Testis (tissue), 3 donors: ENCODE results near the gene RELL2. TPM values are rescaled to one million over a fixed set of nuclear protein-coding genes. Genes with fewer than 3 reads are reported as not detected.

Experiments
- DNase-seq: peaks from one replicate; pipeline ENCODE4 v3.0.0-alpha.2; 2019
- H3K27ac ChIP-seq, 2 donors: fragments of 200-600 bp; sonication (generic); one replicate each; pipeline ENCODE4 v1.5.1; 2019
- H3K27me3 ChIP-seq: fragments of 200-600 bp; sonication (generic); one replicate; pipeline ENCODE4 v1.5.1; 2019
- H3K36me3 ChIP-seq: fragments of 200-600 bp; sonication (generic); one replicate; pipeline ENCODE4 v1.5.1; 2017; ENCODE audit warnings: low read depth; ENCODE audit errors: missing control alignments
- H3K4me1 ChIP-seq: fragments of 200-600 bp; sonication (generic); one replicate; pipeline ENCODE4 v1.5.1; 2019
- H3K4me3 ChIP-seq, 2 donors: fragments of 200-600 bp; sonication (generic); one replicate each; pipeline ENCODE4 v1.5.1; 2017 to 2019
- H3K9me3 ChIP-seq: fragments of 200-600 bp; sonication (generic); one replicate; pipeline ENCODE4 v1.5.1; 2017
- CTCF ChIP-seq, 3 experiments: fragments of 450-650 bp in 2 of 3; fragments of 200-600 bp in 1 of 3; sonication (generic) in 1 of 3; IDR thresholded peaks; one replicate each; pipeline ENCODE4 v1.5.1; 2016 to 2019; ENCODE audit warnings: antibody characterized with exemption in 3 of 3, mild to moderate bottlenecking in 2 of 3, moderate library complexity in 1 of 3
- POLR2A ChIP-seq: fragments of 450-650 bp; IDR thresholded peaks from one replicate; pipeline ENCODE4 v1.6.1; 2017; ENCODE audit warnings: antibody characterized with exemption, mild to moderate bottlenecking, moderate library complexity
- WGBS, 2 donors: methylation state at CpG; one replicate each; pipeline ENCODE4 v1.1.5; 2018; 5-methylcytosine and 5-hydroxymethylcytosine counted together
- intact Hi-C: fragments of 100-400 bp; cut with DNase I; formaldehyde crosslinking; loops from one replicate; pipeline ENCODE4 v1.15.1; 2023; ENCODE audit warnings: low total_unique reads
- polyA plus RNA-seq: library from polyadenylated mRNA; stranded (reverse); fragments of 350-450 nt; fragmentation: Illumina TruSeq; extraction: RNeasy Lipid Tissue Mini Kit (QIAGEN cat#74804); gene quantifications from one replicate; pipeline ENCODE4 v1.2.3, GENCODE V29; 2014; ENCODE audit warnings: low read depth, low replicate concordance; ENCODE audit not compliant: insufficient read depth
- total RNA-seq, 2 donors: library from RNA; depleted of rRNA; stranded (reverse); fragments of >200 nt; gene quantifications; one replicate each; pipeline ENCODE4 v1.2.3, GENCODE V29; 2016

The RELL2 gene
- total and polyA plus RNA-seq, 3 donors from 2014 or later: 8.6 to 17.0 (median 11.3) TPM

GRCh38 chr5:141674747-141675146 lies 38.0 kb downstream of the RELL2 start:
- DNase-seq: no peak
- 78 to 79% methylated on average over 5 of the region's 5 CpGs for WGBS, 2 donors
- Histone ChIP-seq H3K4me3 (no peak overlapping the region), H3K27me3 (no peaks in the 10 kb centered on the region), H3K27ac (no peak overlapping the region), H3K4me1 (no peaks in the 10 kb centered on the region), H3K36me3 (no peaks in the 10 kb centered on the region), H3K9me3 (no peaks in the 10 kb centered on the region)
- intact Hi-C loops: no loop called here
- TF ChIP-seq POLR2A (no peak), CTCF (IDR thresholded peaks at IDR 0.05) (no peak)

GRCh38 chr5:141675672-141676071 lies 38.9 kb downstream of the RELL2 start:
- H3K27me3 ChIP-seq: no peaks in the 10 kb centered on the region
- WGBS, 2 donors: 74 to 87% methylated on average over 4 of the region's 4 CpGs
- intact Hi-C loops: no loop called here
- H3K4me3 ChIP-seq: no peak overlapping the region
- H3K4me1 ChIP-seq: no peaks in the 10 kb centered on the region
- no peaks in the 10 kb centered on the region for H3K36me3 ChIP-seq
- H3K27ac ChIP-seq: no peak overlapping the region
- no peak for DNase-seq
- TF ChIP-seq CTCF (IDR thresholded peaks at IDR 0.05): no peak
- TF ChIP-seq POLR2A: no peak
- no peaks in the 10 kb centered on the region for H3K9me3 ChIP-seq

GRCh38 chr5:141677415-141677814 lies 40.6 kb downstream of the RELL2 start:
- peaks cover 2% of the 10 kb centered on the region for H3K4me1 ChIP-seq
- no peak for TF ChIP-seq POLR2A
- TF ChIP-seq CTCF (IDR thresholded peaks at IDR 0.05): peak in 1 of 3 experiments; percentile 9
- no peak overlapping the region for H3K4me3 ChIP-seq
- intact Hi-C loops: no loop called here
- H3K9me3 ChIP-seq: no peaks in the 10 kb centered on the region
- no peaks in the 10 kb centered on the region for H3K27me3 ChIP-seq
- H3K27ac ChIP-seq: no peak overlapping the region
- no peaks in the 10 kb centered on the region for H3K36me3 ChIP-seq
- no peak for DNase-seq

GRCh38 chr5:141680178-141680577 lies 43.4 kb downstream of the RELL2 start:
- Histone ChIP-seq H3K4me1 (peaks cover 5% of the 10 kb centered on the region), H3K9me3 (no peaks in the 10 kb centered on the region), H3K27ac (no peak overlapping the region), H3K4me3 (no peak overlapping the region), H3K36me3 (no peaks in the 10 kb centered on the region), H3K27me3 (no peaks in the 10 kb centered on the region)
- intact Hi-C loops: no loop called here
- DNase-seq: no peak
- TF ChIP-seq CTCF (IDR thresholded peaks at IDR 0.05) (no peak), POLR2A (no peak)
- WGBS, 2 donors: 94% methylated on average over 16 of the region's 16 CpGs; no CpG with 5 or more reads in 1 of the 2 donors

GRCh38 chr5:141680751-141681201 lies 44.0 kb downstream of the RELL2 start:
- H3K27me3 ChIP-seq: no peaks in the 10 kb centered on the region
- no peaks in the 10 kb centered on the region for H3K9me3 ChIP-seq
- H3K4me1 ChIP-seq: peaks cover 5% of the 10 kb centered on the region
- H3K4me3 ChIP-seq: no peak overlapping the region
- intact Hi-C loops: no loop called here
- H3K36me3 ChIP-seq: no peaks in the 10 kb centered on the region
- WGBS, 2 donors: 45 to 57% methylated on average over 5 to 6 of the region's 6 CpGs
- H3K27ac ChIP-seq: no peak overlapping the region
- TF ChIP-seq CTCF (IDR thresholded peaks at IDR 0.05) (no peak), POLR2A (no peak)
- DNase-seq: no peak
